ENCODE data around the gene STK25. TPM values are rescaled to one million over a fixed set of nuclear protein-coding genes. Genes with fewer than 3 reads are reported as not detected.
"Not testable (repeated sequence)": the region's sequence is repeated elsewhere in the genome, so short reads cannot be mapped to it uniquely, and the experiment has no call there.

STK25 gene
- total and polyA plus RNA-seq, 3 donors from 2014 or later, result 200 to 250 (median 224) TPM

- no peaks in the 10 kb centered on the region for H3K4me1 ChIP-seq
- DNase-seq, result no peak
- no peak overlapping the region for H3K27ac ChIP-seq
- H3K36me3 ChIP-seq (ENCODE audit: low read depth, missing control alignments), result no peaks in the 10 kb centered on the region
- no peaks in the 10 kb centered on the region for H3K9me3 ChIP-seq
- H3K27me3 ChIP-seq, result no peaks in the 10 kb centered on the region
- intact Hi-C loops (cut with DNase I; ENCODE audit: low total_unique reads), result no loop called here
- TF ChIP-seq POLR2A (IDR thresholded peaks at IDR 0.05) (no peak), CTCF (IDR thresholded peaks at IDR 0.05) (no peak)
- H3K4me3 ChIP-seq, result no peak overlapping the region
- WGBS, 2 donors, result 85 to 92% methylated on average over 2 to 5 of the region's 5 CpGs
Measured at GRCh38 chr2:241458687-241459086, 49.7 kb downstream of the STK25 start.

GRCh38 chr2:241456546-241456945 lies 51.8 kb downstream of the STK25 start:
- no peaks in the 10 kb centered on the region for H3K9me3 ChIP-seq
- no peaks in the 10 kb centered on the region for H3K4me1 ChIP-seq
- TF ChIP-seq POLR2A (IDR thresholded peaks at IDR 0.05), result no peak
- no peak for TF ChIP-seq CTCF (IDR thresholded peaks at IDR 0.05)
- no peak for DNase-seq
- intact Hi-C loops (cut with DNase I; ENCODE audit: low total_unique reads), result no loop called here
- no peak overlapping the region for H3K4me3 ChIP-seq
- no peaks in the 10 kb centered on the region for H3K36me3 ChIP-seq (ENCODE audit: low read depth, missing control alignments)
- no peak overlapping the region for H3K27ac ChIP-seq
- 84 to 89% methylated on average over 11 of the region's 11 CpGs for WGBS, 2 donors
- H3K27me3 ChIP-seq, result no peaks in the 10 kb centered on the region

- intact Hi-C loops (cut with DNase I; ENCODE audit: low total_unique reads), result no loop called here
- Histone ChIP-seq H3K36me3 (ENCODE audit: low read depth, missing control alignments) (no peaks in the 10 kb centered on the region), H3K4me1 (no peaks in the 10 kb centered on the region), H3K9me3 (no peaks in the 10 kb centered on the region), H3K4me3 (no peak overlapping the region), H3K27me3 (no peaks in the 10 kb centered on the region), H3K27ac (no peak overlapping the region)
- TF ChIP-seq CTCF (IDR thresholded peaks at IDR 0.05) (no peak), POLR2A (IDR thresholded peaks at IDR 0.05) (no peak)
- no peak for DNase-seq
- 72 to 75% methylated on average over 3 of the region's 3 CpGs for whole genome bisulfite sequencing, 2 donors
Measured at GRCh38 chr2:241454837-241455485, 53.4 kb downstream of the STK25 start.

- intact Hi-C loops (cut with DNase I; ENCODE audit: low total_unique reads); H3K4me1 ChIP-seq; H3K36me3 ChIP-seq (ENCODE audit: low read depth, missing control alignments); H3K4me3 ChIP-seq; H3K27me3 ChIP-seq; H3K9me3 ChIP-seq; H3K27ac ChIP-seq; DNase-seq: not testable (repeated sequence)
- 91 to 96% methylated on average over 9 of the region's 9 CpGs for WGBS, 2 donors
Measured at GRCh38 chr2:241453919-241454318, 54.5 kb downstream of the STK25 start.

- H3K9me3 ChIP-seq, result no peaks in the 10 kb centered on the region
- 76 to 86% methylated on average over 10 of the region's 10 CpGs for WGBS, 2 donors
- no peak for TF ChIP-seq CTCF (IDR thresholded peaks at IDR 0.05)
- TF ChIP-seq POLR2A (IDR thresholded peaks at IDR 0.05), result no peak
- no peak for DNase-seq
- no peaks in the 10 kb centered on the region for H3K4me1 ChIP-seq
- intact Hi-C loops (cut with DNase I; ENCODE audit: low total_unique reads), result no loop called here
- H3K36me3 ChIP-seq (ENCODE audit: low read depth, missing control alignments), result no peaks in the 10 kb centered on the region
- H3K4me3 ChIP-seq, result no peak overlapping the region
- no peak overlapping the region for H3K27ac ChIP-seq
- no peaks in the 10 kb centered on the region for H3K27me3 ChIP-seq
Measured at GRCh38 chr2:241451840-241452506, 56.4 kb downstream of the STK25 start.

GRCh38 chr2:241450092-241450491 lies 58.3 kb downstream of the STK25 start:
- WGBS, 2 donors, result 90 to 95% methylated on average over 7 of the region's 7 CpGs
- intact Hi-C loops (cut with DNase I; ENCODE audit: low total_unique reads); H3K4me3 ChIP-seq: not testable (repeated sequence)

More at GRCh38 chr2:241450092-241450491, 58.3 kb downstream of the STK25 start:
- not testable (repeated sequence) for H3K27ac ChIP-seq; H3K27me3 ChIP-seq; H3K36me3 ChIP-seq (ENCODE audit: low read depth, missing control alignments); DNase-seq; H3K9me3 ChIP-seq; H3K4me1 ChIP-seq

Measured in testis (tissue), 3 donors.